Stimulated activated CD4-positive, alpha-beta T cell treated with anti-CD3 and anti-CD28 coated beads, Interleukin-4, amount 100 ng/mL, for 4 hours (primary cell): ENCODE results near the gene MPV17L2.

ENCODE experiments used
- DNase-seq, 2 experiments: peaks; one replicate each; pipeline ENCODE4 v3.0.0-alpha.2; 2020

The MPV17L2 gene

DNA sequence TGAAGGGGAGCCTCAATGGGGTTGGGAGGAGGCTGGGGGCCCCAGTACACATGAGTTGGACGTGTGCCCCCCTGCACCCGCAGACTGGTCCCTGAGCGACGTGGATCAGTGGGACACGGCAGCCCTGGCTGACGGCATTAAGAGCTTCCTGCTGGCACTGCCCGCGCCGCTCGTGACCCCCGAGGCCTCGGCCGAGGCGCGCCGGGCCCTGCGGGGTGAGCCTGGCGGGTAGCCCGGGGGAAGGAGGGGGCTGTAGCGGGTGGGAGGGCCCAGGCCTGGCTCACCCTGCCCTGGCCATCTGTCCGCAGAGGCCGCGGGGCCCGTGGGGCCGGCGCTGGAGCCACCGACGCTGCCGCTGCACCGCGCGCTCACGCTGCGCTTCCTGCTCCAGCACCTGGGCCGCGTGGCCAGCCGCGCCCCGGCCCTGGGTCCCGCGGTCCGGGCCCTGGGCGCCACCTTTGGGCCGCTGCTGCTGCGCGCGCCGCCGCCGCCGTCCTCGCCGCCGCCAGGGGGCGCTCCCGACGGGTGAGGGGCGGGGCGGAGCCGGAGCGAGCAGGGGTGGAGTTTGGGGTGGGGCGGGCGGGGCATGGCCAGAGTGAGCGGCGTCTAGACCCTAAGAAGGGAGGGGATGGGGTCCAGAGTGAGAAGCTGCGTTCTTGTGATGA is 31.9 kb upstream of the MPV17L2 start:
- DNase-seq: peak; percentile 69 to 83

- no peak for DNase-seq
Observed at GRCh38 chr19:18161636-18162002, 31.4 kb upstream of the MPV17L2 start.

DNA sequence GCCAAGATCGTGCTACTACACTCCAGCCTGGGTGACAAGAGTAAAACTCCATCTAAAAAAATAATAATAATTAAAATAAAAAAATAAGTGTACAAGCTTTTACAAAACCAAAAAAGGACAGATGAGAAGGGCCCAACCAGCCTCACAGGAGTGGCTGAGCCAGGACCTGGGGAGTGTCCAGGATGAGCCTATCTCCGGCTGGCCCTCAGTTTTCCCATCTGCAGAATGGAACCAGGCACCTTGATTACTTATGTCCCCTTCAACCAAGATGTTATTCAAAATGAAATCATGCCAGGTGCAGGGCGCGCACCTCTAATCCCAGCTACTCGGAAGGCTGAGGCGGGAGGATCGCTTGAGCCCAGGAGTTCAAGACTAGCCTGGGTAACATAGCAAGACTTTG is 28.9 kb upstream of the MPV17L2 start:
- no peak for DNase-seq

DNA sequence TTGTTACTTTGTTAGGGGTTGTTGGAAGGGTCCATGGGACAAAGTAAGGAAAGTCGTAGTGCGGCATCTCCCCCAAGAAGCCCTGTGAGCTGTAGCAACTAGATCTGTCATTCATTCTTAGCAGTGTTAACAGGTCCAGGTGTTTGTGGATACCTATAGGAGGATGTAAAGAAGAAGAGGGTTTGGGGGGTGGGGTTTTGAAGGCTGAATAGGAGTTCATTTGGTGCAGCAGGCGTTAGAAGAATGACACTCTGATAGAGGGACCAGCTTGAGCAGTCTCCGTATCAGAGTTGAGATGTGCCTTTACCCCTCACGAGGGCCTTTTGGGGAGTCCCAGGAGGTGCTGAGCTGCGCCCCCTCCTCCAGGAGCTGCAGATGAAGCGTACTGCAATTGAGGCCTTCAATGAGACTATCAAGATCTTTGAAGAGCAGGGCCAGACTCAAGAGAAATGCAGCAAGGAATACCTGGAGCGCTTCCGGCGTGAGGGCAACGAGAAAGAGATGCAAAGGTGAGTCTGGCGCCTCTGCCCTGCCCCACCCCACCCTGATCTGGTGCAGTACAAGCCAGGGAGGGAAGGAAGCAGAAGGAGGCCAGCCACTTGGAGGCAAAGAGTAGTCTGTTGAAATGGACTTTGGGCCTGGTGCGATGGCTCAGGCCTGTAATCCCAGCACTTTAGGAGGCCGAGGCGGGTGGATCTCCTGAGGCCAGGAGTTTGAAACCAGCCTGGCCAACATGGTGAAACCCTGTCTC is 27.0 kb upstream of the MPV17L2 start:
- no peak for DNase-seq

GRCh38 chr19:18167011-18167410 is 26.0 kb upstream of the MPV17L2 start:
- no peak for DNase-seq

GRCh38 chr19:18167975-18168645 is 24.9 kb upstream of the MPV17L2 start:
- DNase-seq: peak; percentile 55 to 56

DNA sequence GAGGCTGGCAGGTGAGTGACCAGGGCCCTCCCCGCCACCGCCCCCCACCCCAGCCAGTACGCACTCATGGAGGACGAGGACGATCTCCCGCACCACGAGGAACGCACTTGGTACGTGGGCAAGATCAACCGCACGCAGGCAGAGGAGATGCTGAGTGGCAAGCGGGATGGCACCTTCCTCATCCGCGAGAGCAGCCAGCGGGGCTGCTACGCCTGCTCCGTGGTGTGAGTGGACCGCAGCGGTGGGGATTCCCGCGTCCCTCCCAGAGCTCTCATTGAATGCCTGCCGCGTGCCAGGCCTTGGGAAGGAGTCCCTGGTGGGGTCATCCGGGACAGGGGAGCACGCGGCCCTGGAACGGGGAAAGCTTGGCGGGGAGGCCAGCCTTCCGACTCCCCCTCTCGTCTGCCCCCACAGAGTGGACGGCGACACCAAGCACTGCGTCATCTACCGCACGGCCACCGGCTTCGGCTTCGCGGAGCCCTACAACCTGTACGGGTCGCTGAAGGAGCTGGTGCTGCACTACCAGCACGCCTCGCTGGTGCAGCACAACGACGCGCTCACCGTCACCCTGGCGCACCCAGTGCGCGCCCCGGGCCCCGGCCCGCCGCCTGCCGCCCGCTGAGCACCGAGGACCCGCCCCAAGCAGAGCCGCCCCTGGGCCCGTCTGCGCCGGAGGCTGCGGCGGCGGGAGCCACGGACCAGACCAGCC is 24.2 kb upstream of the MPV17L2 start:
- DNase-seq: no peak

GRCh38 chr19:18170714-18171255 is 22.2 kb upstream of the MPV17L2 start:
- no peak for DNase-seq

- DNase-seq: no peak
Observed at GRCh38 chr19:18171605-18172327, 21.3 kb upstream of the MPV17L2 start.

GRCh38 chr19:18172331-18173053 is 20.5 kb upstream of the MPV17L2 start:
- no peak for DNase-seq

GRCh38 chr19:18173054-18173571 is 19.9 kb upstream of the MPV17L2 start:
- no peak for DNase-seq

DNA sequence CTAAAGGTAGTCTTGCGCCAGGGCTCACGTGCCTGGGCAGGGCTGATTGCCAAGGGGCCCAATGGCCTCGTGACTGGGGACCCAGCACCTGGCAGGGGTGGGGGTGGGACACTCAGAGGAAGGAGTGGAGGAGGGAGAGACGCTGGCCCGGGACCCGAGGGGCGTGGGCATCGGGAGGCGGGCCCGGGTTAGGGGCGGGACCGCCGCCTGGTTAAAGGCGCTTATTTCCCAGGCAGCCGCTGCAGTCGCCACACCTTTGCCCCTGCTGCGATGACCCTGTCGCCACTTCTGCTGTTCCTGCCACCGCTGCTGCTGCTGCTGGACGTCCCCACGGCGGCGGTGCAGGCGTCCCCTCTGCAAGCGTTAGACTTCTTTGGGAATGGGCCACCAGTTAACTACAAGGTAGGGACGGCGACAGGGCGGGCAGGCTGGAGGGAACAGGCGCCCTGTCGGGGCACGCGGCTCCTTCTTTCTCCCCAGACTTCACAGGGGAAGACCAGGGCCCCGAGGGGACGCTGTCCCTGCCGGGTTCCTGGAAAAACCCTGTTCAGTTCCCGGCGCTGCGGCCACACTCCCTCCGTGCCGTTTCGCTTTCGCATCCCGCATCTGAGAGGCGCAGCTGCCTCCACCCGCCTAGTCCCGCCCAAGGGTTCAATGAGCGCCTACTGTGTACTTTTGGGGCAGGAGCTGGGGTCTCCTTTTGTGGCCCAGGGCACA is 19.3 kb upstream of the MPV17L2 start, which contains the start of gene IFI30:
Gene IFI30 (plus strand): TSS at position 242 of the 717 bp plus-strand sequence. CDS start 29 bp downstream, at position 271.
- DNase-seq: peak; percentile 57 to 58

- no peak for DNase-seq
Observed at GRCh38 chr19:18174983-18175382, 18.0 kb upstream of the MPV17L2 start.

- DNase-seq: no peak
Observed at GRCh38 chr19:18176367-18177310, 16.4 kb upstream of the MPV17L2 start.

DNA sequence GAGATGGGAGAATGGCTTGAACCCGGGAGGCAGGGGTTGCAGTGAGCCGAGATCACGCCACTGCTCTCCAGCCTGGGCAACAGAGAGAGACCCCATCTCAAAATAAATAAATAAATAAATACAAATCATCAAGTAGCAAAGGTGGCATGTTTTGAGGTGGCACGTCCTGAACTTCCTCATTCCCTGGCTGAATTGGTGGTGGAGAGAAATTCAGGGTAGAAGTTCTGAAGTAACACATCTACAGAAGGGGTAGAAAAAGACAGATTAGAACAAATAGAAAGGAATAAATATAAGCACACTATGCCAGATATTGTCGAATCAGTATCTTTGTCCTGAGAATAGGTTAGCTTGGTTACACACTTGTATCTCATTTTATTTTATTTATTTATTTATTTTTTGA is 13.1 kb upstream of the MPV17L2 start:
- no peak for DNase-seq

DNA sequence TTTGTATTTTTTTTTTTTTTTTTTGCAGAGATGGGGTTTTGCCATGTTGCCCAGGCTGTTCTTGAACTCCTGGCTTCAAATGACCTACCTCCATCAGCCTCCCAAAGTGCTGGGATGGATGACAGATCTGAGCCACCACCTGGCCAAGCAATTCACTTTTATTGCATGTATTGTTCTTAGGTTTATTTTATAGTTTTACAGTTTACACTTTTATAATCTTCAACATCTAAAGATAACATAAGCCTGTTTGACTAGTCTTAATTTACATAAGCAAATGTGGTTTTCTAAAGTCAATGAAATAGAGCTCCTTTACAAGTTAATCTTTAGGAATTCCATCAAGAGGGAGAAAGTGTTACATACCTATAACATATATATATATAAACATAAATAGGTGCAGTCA is 9.5 kb upstream of the MPV17L2 start:
- DNase-seq: no peak

GRCh38 chr19:18185538-18185937 is 7.5 kb upstream of the MPV17L2 start:
- DNase-seq: no peak

DNA sequence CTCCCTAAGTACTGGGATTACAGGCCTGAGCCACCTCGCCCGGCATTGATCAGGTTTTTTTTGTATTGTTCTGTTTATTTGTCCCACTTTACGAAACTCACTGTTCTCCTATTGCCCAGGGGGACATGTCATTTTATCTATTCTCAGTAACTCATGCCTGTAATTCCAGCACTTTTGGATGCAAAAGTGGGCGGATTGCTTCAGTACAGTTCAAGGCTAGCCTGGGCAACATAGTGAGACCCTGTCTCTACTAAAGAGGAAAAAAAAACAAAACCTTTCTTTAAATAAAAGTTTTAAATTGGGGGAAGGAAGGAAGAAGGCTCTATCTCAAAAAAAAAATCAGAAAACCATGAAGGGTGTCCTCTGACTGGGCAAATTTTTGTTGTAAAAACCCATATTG is 2.7 kb upstream of the MPV17L2 start:
- no peak for DNase-seq

- DNase-seq: no peak
Observed at GRCh38 chr19:18191640-18192062, 1.4 kb upstream of the MPV17L2 start.
